GM12878 (cell line): ENCODE results near the gene SEL1L2. TPM values are rescaled to one million over a fixed set of nuclear protein-coding genes. Genes with fewer than 3 reads are reported as not detected.

Experiments used
- ATAC-seq: fragments of 200-7000 bp; cut with Tn5 transposase; 3 replicates; pipeline ENCODE4 v1.9.1; 2020; ENCODE audit warnings: mild to moderate bottlenecking, moderate library complexity
- BruUV-seq: library from RNA; stranded (reverse); fragments of 400-500 nt; replicated peaks from 2 replicates; lab custom pipeline; 2021; lab: Mats Ljungman, UMichigan
- CTCF ChIA-PET: fragments of 300-600 bp; sonication (Branson Sonifier 250); formaldehyde crosslinking; extraction: SDS; loops from one replicate; lab custom pipeline; 2021; ENCODE audit warnings: inconsistent platforms; lab: Yijun Ruan, JAX
- POLR2A ChIA-PET: fragments of 350-600 bp; formaldehyde crosslinking; extraction: SDS; loops from one replicate; lab custom pipeline; 2021; ENCODE audit warnings: inconsistent platforms; lab: Charles Lee
- RAD21 ChIA-PET: fragments of 300-600 bp; sonication (Branson Sonifier 250); formaldehyde crosslinking; loops from one replicate; lab custom pipeline; 2023; ENCODE audit warnings: antibody characterized with exemption; ENCODE audit not compliant: unreplicated experiment; lab: Charles Lee
- SMC1A ChIA-PET: fragments of 300-600 bp; sonication (Branson Sonifier 250); formaldehyde crosslinking; loops from one replicate; lab custom pipeline; 2023; ENCODE audit not compliant: unreplicated experiment, uncharacterized antibody; lab: Charles Lee
- DNase-seq: peaks from one replicate; pipeline ENCODE4 v3.0.0-alpha.2; 2011; ENCODE audit warnings: low read depth, low spot score
- FAIRE-seq: peaks from 3 replicates; lab custom pipeline; 2011; peaks lifted over from hg19 to GRCh38; lab: Jason Lieb, UNC
- H2AFZ ChIP-seq: 2 replicates; pipeline ENCODE4 v1.6.0; 2011; ENCODE audit warnings: low read depth, low read length, control low read depth; ENCODE audit not compliant: control insufficient read depth
- H3K27ac ChIP-seq: 2 replicates; pipeline ENCODE4 v1.5.1; 2011; ENCODE audit warnings: control low read depth; ENCODE audit not compliant: control insufficient read depth, insufficient read depth
- H3K27me3 ChIP-seq, 2 experiments: replicated peaks in 1 of 2; 2 replicates each; pipeline versions ENCODE4 v1.6.0 to v1.6.1; 2011; ENCODE audit warnings: low read length in 1 of 2; ENCODE audit not compliant: control insufficient read depth in 2 of 2, insufficient read depth in 2 of 2
- H3K36me3 ChIP-seq, 2 experiments: 2 replicates each; pipeline ENCODE4 v1.5.1; 2011; ENCODE audit warnings: low read length in 1 of 2; ENCODE audit not compliant: control insufficient read depth in 2 of 2, insufficient read depth in 2 of 2
- H3K4me1 ChIP-seq: 2 replicates; pipeline ENCODE4 v1.6.1; 2011; ENCODE audit warnings: mild to moderate bottlenecking, low read length, moderate library complexity, mixed read lengths; ENCODE audit not compliant: control insufficient read depth, insufficient read depth
- H3K4me2 ChIP-seq: 2 replicates; pipeline ENCODE4 v1.6.0; 2011; ENCODE audit warnings: control low read depth; ENCODE audit not compliant: control insufficient read depth, insufficient read depth
- H3K4me3 ChIP-seq: fragments of 200-600 bp; sonication (generic); 2 replicates; pipeline ENCODE4 v1.5.1; 2016
- H3K79me2 ChIP-seq: 2 replicates; pipeline ENCODE4 v1.6.0; 2011; ENCODE audit warnings: low read length; ENCODE audit not compliant: control insufficient read depth, insufficient read depth
- H3K9ac ChIP-seq: 2 replicates; pipeline ENCODE4 v1.8.0; 2011; ENCODE audit warnings: low read length, control low read depth, mixed read lengths; ENCODE audit not compliant: control insufficient read depth, insufficient read depth
- H3K9me3 ChIP-seq: replicated peaks from 3 replicates; pipeline ENCODE4 v1.5.1; 2011; ENCODE audit warnings: mild to moderate bottlenecking, low read length; ENCODE audit not compliant: control insufficient read depth, insufficient read depth
- H4K20me1 ChIP-seq: 2 replicates; pipeline ENCODE4 v1.6.0; 2011; ENCODE audit not compliant: control insufficient read depth, insufficient read depth
- CBFB ChIP-seq: IDR thresholded peaks from 2 replicates; pipeline ENCODE4 v1.6.1; 2016; ENCODE audit warnings: antibody characterized with exemption, low read depth
- CBX5 ChIP-seq: sonication (generic); IDR thresholded peaks from 2 replicates; pipeline ENCODE4 v1.6.1; 2016; ENCODE audit warnings: low read depth, moderate library complexity, mild to moderate bottlenecking, inconsistent platforms
- E2F8 ChIP-seq: fragments of 450-650 bp; IDR thresholded peaks from 2 replicates; pipeline ENCODE4 v1.6.1; 2018; ENCODE audit warnings: mild to moderate bottlenecking, low read depth, moderate library complexity; ENCODE audit not compliant: partially characterized antibody
- FOS ChIP-seq: IDR thresholded peaks from 3 replicates; pipeline ENCODE4 v1.6.1; 2011; ENCODE audit warnings: borderline replicate concordance; ENCODE audit not compliant: insufficient read length; ENCODE audit errors: extremely low read depth
- JUND ChIP-seq: IDR thresholded peaks from 2 replicates; pipeline ENCODE4 v1.6.1; 2012; ENCODE audit warnings: low read depth, mild to moderate bottlenecking, low read length, improper control_type of control experiment, moderate library complexity
- LARP7 ChIP-seq: fragments of 450-650 bp; IDR thresholded peaks from 2 replicates; pipeline ENCODE4 v1.6.1; 2017; ENCODE audit warnings: mild to moderate bottlenecking
- MTA3 ChIP-seq: IDR thresholded peaks from 2 replicates; pipeline ENCODE4 v1.6.1; 2012; ENCODE audit warnings: low read length, inconsistent platforms, borderline replicate concordance
- NFIC ChIP-seq: IDR thresholded peaks from 2 replicates; pipeline ENCODE4 v1.6.1; 2012; ENCODE audit warnings: low read depth, mild to moderate bottlenecking, inconsistent platforms, low read length, moderate library complexity
- NFXL1 ChIP-seq: fragments of 450-650 bp; IDR thresholded peaks from 2 replicates; pipeline ENCODE4 v1.6.1; 2017; ENCODE audit warnings: antibody characterized with exemption, mild to moderate bottlenecking, borderline replicate concordance
- PAX5 ChIP-seq: IDR thresholded peaks from 2 replicates; pipeline ENCODE4 v1.6.1; 2011; ENCODE audit warnings: low read depth, low read length, borderline replicate concordance
- PML ChIP-seq: IDR thresholded peaks from 2 replicates; pipeline ENCODE4 v1.6.1; 2012; ENCODE audit warnings: low read length, inconsistent platforms
- SIX5 ChIP-seq: IDR thresholded peaks from 2 replicates; pipeline ENCODE4 v1.6.1; 2011; ENCODE audit warnings: mild to moderate bottlenecking, low read depth, low read length, moderate library complexity; ENCODE audit not compliant: severe bottlenecking
- SREBF2 ChIP-seq: IDR thresholded peaks from 2 replicates; pipeline ENCODE4 v1.6.1; 2012; ENCODE audit warnings: mild to moderate bottlenecking, low read length
- WGBS: methylation state at CpG from one replicate; pipeline ENCODE4 v1.1.6; 2016; ENCODE audit warnings: low lambda C conversion rate; ENCODE audit not compliant: insufficient replicate concordance, insufficient coverage; ENCODE audit errors: missing lambda C conversion rate; 5-methylcytosine and 5-hydroxymethylcytosine counted together
- in situ Hi-C: fragments of 300-500 bp; cut with MboI; formaldehyde crosslinking; loops from 9 replicates; pipeline ENCODE4 v1.14.3; 2018; ENCODE audit warnings: mixed read lengths
- intact Hi-C: fragments of 100-400 bp; cut with micrococcal nuclease; formaldehyde crosslinking; loops from one replicate; pipeline ENCODE4 v1.14.2; 2022; ENCODE audit not compliant: unreplicated experiment
- polyA plus RNA-seq, 11 experiments: library from polyadenylated mRNA; depleted of rRNA in 4 of 11; unstranded in 6 of 11; stranded (reverse) in 5 of 11; fragments of >200 nt; fragmentation: Nextera tagmentation in 4 of 11; fragmentation: Illumina TruSeq in 1 of 11; extraction: Ambion mirVana in 4 of 11; extraction: Trizol in 1 of 11; gene quantifications; 1 replicate in 1 of 11; 2 replicates in 10 of 11; pipeline versions ENCODE4 v1.2.1 to v1.2.3, GENCODE V29; 2011 to 2016; ENCODE audit warnings: inconsistent platforms in 2 of 11, missing spikeins in 2 of 11, low read depth in 1 of 11
- total RNA-seq, 4 experiments: library from RNA; depleted of rRNA in 3 of 4; stranded (reverse); fragments of >200 nt in 3 of 4; fragmentation: Illumina TruSeq in 1 of 4; extraction: Trizol in 1 of 4; gene quantifications; 2 replicates each; pipeline versions ENCODE4 v1.2.1 to v1.2.3, GENCODE V29; 2013 to 2021
- TF ChIP-seq, protein P1 (sequence below): IDR thresholded peaks from 2 replicates; pipeline ENCODE4 v1.6.1; 2012; ENCODE audit warnings: low read length, inconsistent platforms
- TF ChIP-seq, protein P2 (sequence below): fragments of 150-350 bp; IDR thresholded peaks from 2 replicates; pipeline ENCODE4 v1.6.1; 2014; ENCODE audit warnings: mild to moderate bottlenecking, low read depth, low read length

The SEL1L2 gene
- total and polyA plus RNA-seq, 10 of the 15 experiments (the other 5 are each of a cell fraction or from before 2014, with no cell fraction given) = not detected

- RAD21 ChIA-PET = no interaction called here
- H3K27ac ChIP-seq = no peak overlapping the region
- no peaks in the 10 kb centered on the region for H3K79me2 ChIP-seq
- in situ Hi-C loops (no loop called here), intact Hi-C loops (no loop called here)
- no peaks in the 10 kb centered on the region for H3K36me3 ChIP-seq
- no peak overlapping the region for H3K4me3 ChIP-seq
- no peaks in the 10 kb centered on the region for H3K4me1 ChIP-seq
- BruUV-seq = no TSS peak
- ATAC-seq (no peak), FAIRE-seq (no peak), DNase-seq (no peak)
- TF ChIP-seq CBX5 = no peak
- no peak for TF ChIP-seq CBFB
- TF ChIP-seq, protein P1, sequence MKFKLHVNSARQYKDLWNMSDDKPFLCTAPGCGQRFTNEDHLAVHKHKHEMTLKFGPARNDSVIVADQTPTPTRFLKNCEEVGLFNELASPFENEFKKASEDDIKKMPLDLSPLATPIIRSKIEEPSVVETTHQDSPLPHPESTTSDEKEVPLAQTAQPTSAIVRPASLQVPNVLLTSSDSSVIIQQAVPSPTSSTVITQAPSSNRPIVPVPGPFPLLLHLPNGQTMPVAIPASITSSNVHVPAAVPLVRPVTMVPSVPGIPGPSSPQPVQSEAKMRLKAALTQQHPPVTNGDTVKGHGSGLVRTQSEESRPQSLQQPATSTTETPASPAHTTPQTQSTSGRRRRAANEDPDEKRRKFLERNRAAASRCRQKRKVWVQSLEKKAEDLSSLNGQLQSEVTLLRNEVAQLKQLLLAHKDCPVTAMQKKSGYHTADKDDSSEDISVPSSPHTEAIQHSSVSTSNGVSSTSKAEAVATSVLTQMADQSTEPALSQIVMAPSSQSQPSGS = no peak
- TF ChIP-seq E2F8 = no peak
- TF ChIP-seq FOS = no peak
- no peak for TF ChIP-seq PAX5
- no peak for TF ChIP-seq SREBF2
- TF ChIP-seq LARP7 = no peak
- TF ChIP-seq PML = no peak
- no peak for TF ChIP-seq NFIC
- TF ChIP-seq SIX5 = no peak
- TF ChIP-seq, protein P2, sequence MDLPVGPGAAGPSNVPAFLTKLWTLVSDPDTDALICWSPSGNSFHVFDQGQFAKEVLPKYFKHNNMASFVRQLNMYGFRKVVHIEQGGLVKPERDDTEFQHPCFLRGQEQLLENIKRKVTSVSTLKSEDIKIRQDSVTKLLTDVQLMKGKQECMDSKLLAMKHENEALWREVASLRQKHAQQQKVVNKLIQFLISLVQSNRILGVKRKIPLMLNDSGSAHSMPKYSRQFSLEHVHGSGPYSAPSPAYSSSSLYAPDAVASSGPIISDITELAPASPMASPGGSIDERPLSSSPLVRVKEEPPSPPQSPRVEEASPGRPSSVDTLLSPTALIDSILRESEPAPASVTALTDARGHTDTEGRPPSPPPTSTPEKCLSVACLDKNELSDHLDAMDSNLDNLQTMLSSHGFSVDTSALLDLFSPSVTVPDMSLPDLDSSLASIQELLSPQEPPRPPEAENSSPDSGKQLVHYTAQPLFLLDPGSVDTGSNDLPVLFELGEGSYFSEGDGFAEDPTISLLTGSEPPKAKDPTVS = no peak
- no peak for TF ChIP-seq JUND
- TF ChIP-seq MTA3 = no peak
- TF ChIP-seq NFXL1 = no peak
- H3K9me3 ChIP-seq = no peaks in the 10 kb centered on the region
- no peak overlapping the region for H3K4me2 ChIP-seq
- H3K27me3 ChIP-seq = no peaks in the 10 kb centered on the region
- 40% methylated on average over 2 of the region's 2 CpGs for WGBS
- SMC1A ChIA-PET = no interaction called here
- CTCF ChIA-PET = no interaction called here
- POLR2A ChIA-PET = no interaction called here
- H3K9ac ChIP-seq = no peak overlapping the region
- H4K20me1 ChIP-seq = no peaks in the 10 kb centered on the region
- H2AFZ ChIP-seq = no peak overlapping the region
These were observed 63.2 kb downstream of the SEL1L2 start for GRCh38 chr20:13927171-13927570.
